B cell (primary cell): Measurements from ENCODE around the gene ZER1.

Source experiments
- EZH2 ChIP-seq: IDR thresholded peaks from 2 replicates; pipeline ENCODE4 v1.6.1; 2012; ENCODE audit warnings: borderline replicate concordance, low read depth, mild to moderate bottlenecking, moderate library complexity, low read length; ENCODE audit not compliant: insufficient read depth, poor library complexity, severe bottlenecking
- TF ChIP-seq, protein P1 (sequence below): fragments of 200-600 bp; IDR thresholded peaks from one replicate; pipeline ENCODE4 v1.8.0; 2022; ENCODE audit warnings: antibody characterized with exemption, mild to moderate bottlenecking

- TF ChIP-seq, protein P1, sequence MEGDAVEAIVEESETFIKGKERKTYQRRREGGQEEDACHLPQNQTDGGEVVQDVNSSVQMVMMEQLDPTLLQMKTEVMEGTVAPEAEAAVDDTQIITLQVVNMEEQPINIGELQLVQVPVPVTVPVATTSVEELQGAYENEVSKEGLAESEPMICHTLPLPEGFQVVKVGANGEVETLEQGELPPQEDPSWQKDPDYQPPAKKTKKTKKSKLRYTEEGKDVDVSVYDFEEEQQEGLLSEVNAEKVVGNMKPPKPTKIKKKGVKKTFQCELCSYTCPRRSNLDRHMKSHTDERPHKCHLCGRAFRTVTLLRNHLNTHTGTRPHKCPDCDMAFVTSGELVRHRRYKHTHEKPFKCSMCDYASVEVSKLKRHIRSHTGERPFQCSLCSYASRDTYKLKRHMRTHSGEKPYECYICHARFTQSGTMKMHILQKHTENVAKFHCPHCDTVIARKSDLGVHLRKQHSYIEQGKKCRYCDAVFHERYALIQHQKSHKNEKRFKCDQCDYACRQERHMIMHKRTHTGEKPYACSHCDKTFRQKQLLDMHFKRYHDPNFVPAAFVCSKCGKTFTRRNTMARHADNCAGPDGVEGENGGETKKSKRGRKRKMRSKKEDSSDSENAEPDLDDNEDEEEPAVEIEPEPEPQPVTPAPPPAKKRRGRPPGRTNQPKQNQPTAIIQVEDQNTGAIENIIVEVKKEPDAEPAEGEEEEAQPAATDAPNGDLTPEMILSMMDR, result no peak
- TF ChIP-seq EZH2, result no peak
These were observed 10.9 kb upstream of the ZER1 start for GRCh38 chr9:128782669-128783068.
